Hematopoietic multipotent progenitor cell treated with erythropoietin and hydrocortisone succinate and interleukin-3 and kit ligand, for 6 days (in vitro differentiated cells): Measurements from ENCODE around the gene EPS8L1.
"Not testable (repeated sequence)": the region's sequence is repeated elsewhere in the genome, so short reads cannot be mapped to it uniquely, and the experiment has no call there.

Experiments
- DNase-seq: peaks from one replicate; pipeline ENCODE4 v3.0.0-alpha.2; 2015

Gene EPS8L1

DNA sequence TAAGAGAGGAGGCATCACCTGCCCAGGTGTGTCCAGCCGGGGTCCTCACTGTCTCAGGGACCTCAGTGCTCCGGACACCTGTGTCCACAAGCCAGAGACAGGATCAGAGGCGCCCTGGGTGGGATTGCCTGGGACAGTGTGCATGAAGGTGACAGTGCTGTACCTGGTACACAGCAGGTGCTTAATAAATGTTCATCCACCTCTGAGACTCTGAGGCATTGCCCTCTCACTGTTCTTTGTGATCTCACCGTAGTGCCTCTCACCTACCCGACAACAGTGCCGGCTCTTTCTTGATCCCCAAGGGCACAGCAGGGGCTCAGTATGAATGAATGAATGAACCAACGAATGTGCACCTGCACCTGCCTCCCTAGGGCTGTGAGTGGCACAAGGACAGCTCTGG lies 21.9 kb upstream of the EPS8L1 start:
- no peak for DNase-seq

GRCh38 chr19:55056827-55057226 lies 18.8 kb upstream of the EPS8L1 start:
- DNase-seq, result no peak

DNA sequence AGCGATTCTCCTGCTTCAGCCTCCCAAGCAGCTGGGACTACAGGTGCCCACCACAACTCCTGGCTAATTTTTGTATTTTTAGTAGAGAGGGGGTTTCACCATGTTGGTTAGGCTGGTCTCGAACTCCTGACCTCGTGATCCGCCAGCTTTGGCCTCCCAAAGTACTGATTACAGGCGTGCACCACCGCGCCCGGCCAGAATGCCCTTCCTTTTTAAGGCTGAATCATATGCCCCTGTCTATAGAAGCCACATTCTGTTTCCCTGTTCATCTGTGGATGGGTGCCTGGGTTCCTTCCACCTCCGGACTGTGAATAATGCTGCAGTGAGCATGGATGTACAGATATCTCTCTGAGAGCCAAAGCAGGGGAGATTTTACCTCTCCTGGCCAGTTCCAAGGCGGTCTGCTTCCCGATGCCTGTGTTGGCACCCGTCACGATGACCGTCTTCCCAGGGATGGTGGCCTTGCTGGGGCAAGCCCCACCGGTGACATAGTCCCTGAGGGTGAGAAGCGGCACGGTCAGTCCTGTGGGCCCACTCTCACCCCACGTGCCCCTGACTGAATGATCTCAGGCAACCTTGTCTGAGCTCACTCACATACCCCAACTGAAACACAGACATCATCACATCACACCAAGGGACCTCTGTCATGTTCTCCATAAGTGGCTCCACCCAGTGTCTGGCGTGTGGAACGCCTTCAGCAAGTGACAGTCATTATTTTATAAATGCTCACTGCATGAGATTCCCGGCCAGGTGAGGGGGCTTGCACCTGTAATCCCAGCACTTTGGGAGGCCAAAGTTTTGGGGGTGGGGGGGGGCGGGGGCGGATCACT lies 16.7 kb upstream of the EPS8L1 start:
- DNase-seq, result peak; percentile 40

DNA sequence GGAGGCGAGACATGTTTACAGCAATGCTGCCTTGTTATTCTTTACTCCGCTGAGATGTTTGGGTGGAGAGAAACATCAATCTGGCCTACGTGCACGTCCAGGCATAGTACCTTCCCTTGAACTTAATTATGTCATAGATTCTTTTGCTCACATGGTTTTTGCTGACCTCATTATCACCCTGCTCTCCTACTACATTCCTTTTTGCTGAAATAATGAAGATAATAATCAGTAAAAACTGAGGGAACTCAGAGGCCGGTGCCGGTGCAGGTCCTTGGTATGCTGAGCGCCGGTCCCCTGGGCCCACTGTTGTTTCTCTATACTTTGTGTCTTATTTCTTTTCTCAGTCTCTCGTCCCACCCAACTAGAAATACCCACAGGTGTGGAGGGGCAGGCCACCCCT lies 15.4 kb upstream of the EPS8L1 start:
- DNase-seq, result not testable (repeated sequence)

GRCh38 chr19:55062735-55063491 lies 12.8 kb upstream of the EPS8L1 start, which contains the start of gene RDH13:
Gene RDH13 (minus strand): TSS chr19:55063148. CDS start chr19:55063032, 116 bp downstream.
- peak; percentile 99 for DNase-seq

DNA sequence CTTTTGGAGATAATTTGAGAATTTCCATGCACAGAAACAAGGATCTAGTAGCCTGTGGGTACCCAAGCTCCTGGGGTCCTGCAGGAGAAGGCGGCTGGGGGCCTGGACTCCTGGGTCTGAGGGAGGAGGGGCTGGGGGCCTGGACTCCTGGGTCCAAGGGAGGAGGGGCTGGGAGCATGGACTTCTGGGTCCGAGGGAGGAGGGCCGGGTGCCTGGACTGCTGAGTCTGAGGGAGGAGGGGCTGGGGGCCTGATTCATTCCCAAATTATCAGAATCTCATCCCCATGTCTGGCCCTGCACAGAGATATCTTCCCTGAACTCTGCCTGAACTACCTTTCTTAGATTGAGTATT lies 12.2 kb upstream of the EPS8L1 start:
- no peak for DNase-seq

DNA sequence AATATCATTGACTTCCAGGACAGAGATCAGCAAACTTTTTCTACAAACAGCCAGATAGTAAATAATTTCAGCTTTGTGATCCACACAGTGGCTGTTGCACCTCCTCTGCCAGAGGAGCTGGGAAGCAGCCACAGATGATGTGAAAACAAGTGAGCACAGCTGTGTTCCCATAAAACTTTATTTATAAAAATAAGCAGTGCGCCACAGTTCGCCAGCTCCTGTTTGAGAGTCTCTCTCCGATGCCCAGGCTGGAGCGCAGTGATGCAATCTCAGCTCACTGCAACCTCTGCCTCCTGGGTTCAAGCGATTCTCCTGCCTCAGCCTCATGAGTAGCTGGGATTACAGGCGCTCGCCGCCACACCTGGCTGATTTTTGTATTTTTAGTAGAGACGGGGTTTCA lies 10.2 kb upstream of the EPS8L1 start:
- DNase-seq, result not testable (repeated sequence)

- no peak for DNase-seq
Observed at GRCh38 chr19:55066107-55066709, 9.5 kb upstream of the EPS8L1 start.

GRCh38 chr19:55067869-55068268 lies 7.8 kb upstream of the EPS8L1 start:
- no peak for DNase-seq

DNA sequence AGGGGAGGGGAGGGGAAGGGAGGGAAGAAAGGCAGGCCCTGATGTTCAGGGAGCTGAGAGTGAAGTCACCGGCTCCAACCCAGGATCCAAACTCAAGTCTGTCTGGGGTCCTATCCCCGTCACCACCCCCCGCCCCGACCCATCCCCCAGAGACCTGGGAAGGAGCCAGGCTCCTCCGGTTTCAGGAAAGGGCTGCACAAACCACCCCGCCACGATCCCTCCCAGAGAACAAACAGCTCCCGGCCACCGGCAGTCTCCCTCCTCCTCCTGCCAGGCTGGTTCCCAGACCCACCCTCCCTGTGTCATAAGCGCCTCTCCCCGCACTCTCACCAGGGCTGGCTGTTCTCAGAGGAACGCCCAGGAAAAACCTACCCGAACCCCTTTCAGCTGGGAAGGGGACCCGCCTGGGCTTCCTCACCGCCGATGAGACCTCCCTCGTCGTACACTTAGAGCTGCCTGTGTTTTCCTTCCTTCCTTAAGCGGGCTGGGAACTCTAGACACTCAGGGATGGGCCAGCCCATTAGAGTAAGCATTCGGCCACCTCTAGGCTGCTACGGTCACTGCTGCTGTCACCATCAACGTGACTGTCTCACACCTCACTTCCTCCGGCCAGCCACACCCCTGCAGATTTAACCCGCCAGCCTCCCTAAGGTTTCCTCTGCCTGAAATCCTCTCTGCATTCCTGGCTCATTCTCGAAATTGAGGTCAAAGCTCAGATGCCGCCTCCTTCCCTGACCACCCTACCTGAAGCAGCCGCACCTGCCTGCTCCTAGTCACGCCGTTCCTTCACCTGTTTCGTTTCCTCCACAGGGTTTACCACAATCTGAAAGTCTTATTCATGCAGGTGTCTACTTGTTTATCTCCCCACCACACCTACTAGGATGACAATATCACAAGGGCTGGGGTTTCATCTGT lies 6.5 kb upstream of the EPS8L1 start:
- no peak for DNase-seq

DNA sequence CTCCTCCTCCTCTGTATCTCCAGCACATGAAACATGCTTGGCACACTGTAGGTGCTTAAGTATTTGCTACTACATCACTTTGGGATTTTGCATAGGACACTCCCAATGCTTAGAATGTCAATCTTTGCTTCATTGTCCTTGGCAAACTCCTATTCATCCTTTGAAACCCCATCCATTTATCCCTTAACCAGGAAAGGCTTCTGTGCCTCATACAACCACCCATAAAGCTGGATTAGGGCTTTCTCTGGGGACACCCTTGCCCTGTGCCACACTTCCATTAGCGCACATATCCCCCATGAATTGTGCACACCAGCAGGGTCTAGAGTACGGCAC lies 5.8 kb upstream of the EPS8L1 start:
- DNase-seq, result no peak

DNA sequence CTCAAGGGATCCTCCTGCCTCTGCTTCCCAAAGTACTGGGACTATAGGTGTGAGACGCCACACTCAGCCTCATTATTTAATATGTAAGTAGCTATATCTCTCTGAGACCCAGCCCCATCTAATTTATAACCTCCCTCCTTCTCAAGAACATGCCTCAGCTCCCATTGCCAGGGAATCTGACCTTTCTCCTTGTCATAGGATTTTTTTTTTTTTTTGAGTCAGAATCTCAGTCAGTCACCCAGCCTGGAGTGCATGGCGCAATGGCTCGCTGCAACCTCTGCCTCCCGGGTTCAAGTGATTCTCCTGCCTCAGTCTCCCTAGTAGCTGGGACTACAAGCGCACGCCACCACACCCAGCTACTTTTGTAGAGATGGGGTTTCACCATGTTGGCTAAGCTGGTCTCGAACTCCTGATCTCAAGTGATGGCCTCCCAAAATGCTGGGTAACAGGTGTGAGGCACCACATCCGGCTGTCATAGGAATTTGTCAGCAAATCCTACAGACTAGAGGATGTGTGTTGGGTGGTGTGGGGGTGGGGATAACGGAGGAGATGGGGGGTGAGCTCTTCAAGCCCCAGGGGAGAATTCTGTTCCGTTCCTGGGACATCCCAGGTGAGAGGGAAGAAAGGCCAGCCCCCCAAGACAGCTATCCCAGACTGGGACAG lies 5.1 kb upstream of the EPS8L1 start:
- no peak for DNase-seq

- DNase-seq, result peak; percentile 43
Observed at GRCh38 chr19:55071129-55071502, 4.6 kb upstream of the EPS8L1 start.

GRCh38 chr19:55071913-55072312 lies 3.8 kb upstream of the EPS8L1 start:
- DNase-seq, result no peak

DNA sequence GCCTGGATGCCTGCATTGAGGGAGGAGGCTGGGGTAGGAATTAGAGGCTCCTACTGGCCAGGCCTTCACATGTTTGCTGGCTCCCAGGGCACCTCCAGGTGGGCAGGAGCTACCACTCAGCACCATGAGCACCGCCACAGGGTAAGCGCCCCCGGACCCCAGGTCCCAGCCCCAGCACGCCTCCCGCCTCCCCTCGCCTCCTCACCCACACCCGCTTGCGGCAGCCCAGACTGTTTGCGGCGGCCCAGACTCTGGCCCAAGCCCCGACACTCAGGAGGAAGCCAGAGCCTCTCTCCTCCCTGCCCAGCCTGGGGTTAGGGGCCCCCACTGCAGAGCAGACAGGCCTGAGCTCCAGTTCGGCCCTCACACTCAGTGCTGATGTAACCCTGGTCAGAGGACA lies 652 bp downstream of the EPS8L1 start:
- DNase-seq, result no peak

- DNase-seq, result no peak
Observed at GRCh38 chr19:55077106-55077505, 1.4 kb downstream of the EPS8L1 start.

- DNase-seq, result no peak
Observed at GRCh38 chr19:55078996-55079395, 3.3 kb downstream of the EPS8L1 start.

DNA sequence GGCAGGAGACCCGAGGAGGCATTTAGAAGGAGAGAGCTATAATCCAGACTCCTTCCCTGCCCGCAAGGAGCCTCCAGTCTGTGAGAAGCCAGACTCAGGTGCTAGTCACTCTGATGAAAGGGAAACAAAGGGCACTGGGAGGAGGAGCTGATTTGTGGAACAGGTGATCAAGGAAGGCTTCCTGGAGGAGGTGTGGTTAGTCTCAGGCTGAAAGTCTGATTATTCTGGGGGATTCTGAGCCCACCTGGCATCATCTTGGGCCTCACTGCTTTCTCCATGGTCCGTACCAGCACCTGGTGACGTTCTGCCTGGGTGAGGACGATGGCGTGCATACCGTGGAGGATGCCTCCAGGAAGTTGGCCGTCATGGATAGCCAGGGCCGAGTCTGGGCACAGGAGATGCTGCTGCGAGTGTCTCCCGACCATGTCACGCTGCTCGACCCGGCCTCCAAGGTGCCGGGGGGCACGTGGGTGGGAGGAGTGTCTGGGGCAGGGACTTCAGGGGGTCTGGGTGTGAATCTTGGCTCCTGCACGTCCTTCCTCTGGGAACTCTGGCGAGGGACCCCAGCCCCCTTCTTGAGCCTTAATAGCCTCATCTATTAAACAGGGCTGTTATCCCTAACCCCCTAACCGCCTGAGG lies 3.9 kb downstream of the EPS8L1 start:
- DNase-seq, result no peak

- peak; percentile 88 for DNase-seq
Observed at GRCh38 chr19:55080121-55080967, 4.7 kb downstream of the EPS8L1 start.

- peak; percentile 90 for DNase-seq
Observed at GRCh38 chr19:55080968-55081769, 5.5 kb downstream of the EPS8L1 start.
